Glutamatergic neuron (in vitro differentiated cells): ENCODE results near the gene ADCY5. TPM values are rescaled to one million over a fixed set of nuclear protein-coding genes. Genes with fewer than 3 reads are reported as not detected.

ENCODE experiments used
- DNase-seq: peaks from one replicate; pipeline ENCODE4 v3.0.0; 2022
- H3K27ac Mint-ChIP-seq: one replicate; pipeline ENCODE4 v1.8.0; 2020; ENCODE audit warnings: mild to moderate bottlenecking, mixed read lengths, inconsistent platforms; ENCODE audit not compliant: unreplicated experiment
- H3K27me3 Mint-ChIP-seq: one replicate; pipeline ENCODE4 v1.8.0; 2020; ENCODE audit warnings: mild to moderate bottlenecking, moderate library complexity, mixed read lengths, inconsistent platforms; ENCODE audit not compliant: unreplicated experiment
- H3K36me3 Mint-ChIP-seq: one replicate; pipeline ENCODE4 v1.8.0; 2020; ENCODE audit warnings: mild to moderate bottlenecking, mixed read lengths, inconsistent platforms; ENCODE audit not compliant: unreplicated experiment
- H3K4me1 Mint-ChIP-seq: one replicate; pipeline ENCODE4 v1.8.0; 2020; ENCODE audit warnings: mild to moderate bottlenecking, low read depth, mixed read lengths, inconsistent platforms; ENCODE audit not compliant: unreplicated experiment
- H3K4me3 Mint-ChIP-seq: one replicate; pipeline ENCODE4 v1.8.0; 2020; ENCODE audit warnings: mild to moderate bottlenecking, mixed read lengths, inconsistent platforms; ENCODE audit not compliant: unreplicated experiment
- H3K9me3 Mint-ChIP-seq: one replicate; pipeline ENCODE4 v1.8.0; 2020; ENCODE audit warnings: mild to moderate bottlenecking, moderate library complexity, mixed read lengths, inconsistent platforms; ENCODE audit not compliant: unreplicated experiment
- total RNA-seq: library from RNA; stranded (reverse); fragmentation: NEBNext Ultra II Directional; extraction: Animal tissue kit (Norgen Biotek cat#: 25700); gene quantifications from one replicate; pipeline ENCODE4 v1.2.1, GENCODE V29; 2021; ENCODE audit not compliant: unreplicated experiment
- TF ChIP-seq, protein P1 (sequence below): fragments of 200-600 bp; sonication (generic); IDR thresholded peaks from one replicate; pipeline ENCODE4 v1.5.0; 2021; ENCODE audit not compliant: partially characterized antibody, unreplicated experiment

Gene ADCY5
- total RNA-seq, 1 donor from 2014 or later, result 2.1 TPM

DNA sequence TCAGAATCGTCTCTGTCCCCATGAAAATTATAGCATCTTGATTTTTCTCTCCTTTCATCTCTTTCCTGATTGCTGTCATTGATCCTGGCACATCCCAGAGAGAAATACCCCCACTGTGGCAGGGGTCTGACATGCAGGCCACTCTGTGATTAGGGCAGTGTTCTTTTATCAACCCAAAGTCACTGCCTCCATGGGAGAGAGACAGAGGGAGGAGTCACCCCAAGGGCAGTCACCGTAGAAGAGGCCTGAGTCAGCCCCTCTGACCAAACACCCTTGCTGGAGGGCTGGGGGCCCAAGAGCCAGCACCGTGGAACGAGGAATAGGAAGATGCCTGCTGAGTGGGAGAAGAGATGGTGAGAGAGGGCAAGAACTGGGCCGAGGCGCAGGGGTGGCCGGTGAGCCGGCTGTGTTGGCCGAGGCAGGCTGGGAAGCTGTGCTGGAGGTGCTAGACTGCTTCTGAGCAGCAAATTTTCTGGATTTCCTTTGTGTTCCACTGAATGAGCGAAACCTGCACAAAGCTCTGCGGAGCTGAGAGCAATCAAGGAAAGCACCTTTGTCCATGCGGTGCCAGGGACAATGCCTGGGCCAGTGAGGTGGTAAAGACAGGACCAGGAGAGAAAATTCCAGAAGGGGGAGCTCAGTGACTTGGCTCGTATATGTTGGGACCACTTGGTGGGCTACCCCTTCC is 103.8 kb downstream of the ADCY5 start:
- TF ChIP-seq, protein P1, sequence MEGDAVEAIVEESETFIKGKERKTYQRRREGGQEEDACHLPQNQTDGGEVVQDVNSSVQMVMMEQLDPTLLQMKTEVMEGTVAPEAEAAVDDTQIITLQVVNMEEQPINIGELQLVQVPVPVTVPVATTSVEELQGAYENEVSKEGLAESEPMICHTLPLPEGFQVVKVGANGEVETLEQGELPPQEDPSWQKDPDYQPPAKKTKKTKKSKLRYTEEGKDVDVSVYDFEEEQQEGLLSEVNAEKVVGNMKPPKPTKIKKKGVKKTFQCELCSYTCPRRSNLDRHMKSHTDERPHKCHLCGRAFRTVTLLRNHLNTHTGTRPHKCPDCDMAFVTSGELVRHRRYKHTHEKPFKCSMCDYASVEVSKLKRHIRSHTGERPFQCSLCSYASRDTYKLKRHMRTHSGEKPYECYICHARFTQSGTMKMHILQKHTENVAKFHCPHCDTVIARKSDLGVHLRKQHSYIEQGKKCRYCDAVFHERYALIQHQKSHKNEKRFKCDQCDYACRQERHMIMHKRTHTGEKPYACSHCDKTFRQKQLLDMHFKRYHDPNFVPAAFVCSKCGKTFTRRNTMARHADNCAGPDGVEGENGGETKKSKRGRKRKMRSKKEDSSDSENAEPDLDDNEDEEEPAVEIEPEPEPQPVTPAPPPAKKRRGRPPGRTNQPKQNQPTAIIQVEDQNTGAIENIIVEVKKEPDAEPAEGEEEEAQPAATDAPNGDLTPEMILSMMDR, result no peak
- Mint-ChIP-seq H3K9me3 (peaks cover 10% of the 10 kb centered on the region), H3K27me3 (peaks cover 19% of the 10 kb centered on the region), H3K27ac (peak overlapping the region; percentile 76), H3K4me1 (peaks cover 24% of the 10 kb centered on the region), H3K36me3 (no peaks in the 10 kb centered on the region), H3K4me3 (no peak overlapping the region)
- DNase-seq, result no peak

DNA sequence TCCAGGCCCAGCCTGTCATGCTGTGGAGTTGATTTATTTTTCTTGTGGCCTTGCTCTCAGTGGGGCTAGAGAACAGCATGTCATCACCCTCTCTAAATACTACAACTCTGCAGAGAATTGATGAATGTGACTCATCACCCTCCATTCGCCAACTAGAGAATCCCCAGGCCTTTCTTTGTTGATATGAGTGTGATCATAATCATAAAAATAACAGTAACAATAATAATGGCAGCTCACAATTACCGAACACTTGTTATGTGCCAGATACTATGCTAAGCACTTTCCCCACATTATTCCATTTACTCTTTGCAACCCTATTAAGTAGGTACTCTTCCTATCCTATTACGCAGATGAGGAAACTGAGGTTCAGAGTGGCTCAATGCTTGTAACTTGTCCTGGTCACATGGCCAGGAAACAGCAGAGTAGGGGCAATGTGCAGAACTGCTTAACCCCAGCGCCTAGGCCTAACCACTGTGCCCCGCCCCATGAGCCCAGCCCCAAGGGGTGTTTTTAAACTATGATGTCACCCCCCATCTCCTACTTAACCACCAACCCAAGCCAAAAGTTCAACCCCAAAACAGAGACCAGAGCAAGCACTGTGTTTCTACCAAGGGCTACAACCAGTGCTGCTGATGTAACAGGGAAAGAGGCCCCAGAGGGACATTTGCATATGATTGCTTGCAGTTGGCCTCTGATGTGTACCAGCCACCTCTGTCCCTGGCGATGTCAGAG is 104.5 kb downstream of the ADCY5 start:
- DNase-seq, result no peak
- TF ChIP-seq, protein P1, result no peak
- no peak overlapping the region for H3K27ac Mint-ChIP-seq

DNA sequence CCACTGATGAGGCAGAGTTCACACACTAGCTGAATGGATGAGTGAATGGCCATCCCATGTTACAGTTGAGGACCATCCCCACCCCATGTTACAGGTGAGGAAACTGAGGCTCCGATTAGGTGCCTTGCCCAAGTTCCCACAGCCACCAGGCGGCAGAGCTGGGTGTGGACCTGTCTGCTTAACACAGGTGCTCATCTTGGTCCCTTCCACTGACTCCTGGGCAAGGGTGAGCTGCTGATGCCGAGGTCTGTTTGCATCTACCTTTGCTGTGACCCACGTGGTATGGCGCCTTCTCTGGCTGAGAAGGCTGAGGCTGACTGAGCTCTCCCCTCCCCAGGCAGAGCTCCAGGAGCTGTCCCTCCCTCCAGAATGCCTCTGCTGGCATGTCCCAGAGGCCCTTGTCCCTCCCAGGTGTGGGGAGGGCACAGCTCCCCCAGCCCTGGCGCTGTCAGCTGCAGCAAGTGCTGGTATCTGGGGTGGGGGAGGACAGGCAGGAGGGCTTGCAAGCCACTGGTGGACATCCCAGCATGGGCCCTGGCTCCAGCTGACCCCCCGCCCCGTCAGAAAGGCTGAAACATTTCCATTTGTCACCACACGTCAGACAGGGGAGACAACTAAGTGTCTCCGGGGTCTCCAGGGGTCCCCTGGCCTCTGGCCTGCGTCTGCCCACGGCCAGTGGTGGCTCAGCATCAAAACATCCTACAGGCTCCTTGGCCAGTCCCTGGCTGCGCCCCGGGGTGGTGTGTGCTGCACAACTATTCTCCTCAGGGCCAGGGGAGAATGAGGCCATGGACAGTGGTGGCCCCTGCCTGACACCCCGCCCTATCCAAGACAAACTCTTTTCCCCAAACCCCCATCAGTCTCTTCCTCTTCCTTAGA is 105.4 kb downstream of the ADCY5 start:
- Mint-ChIP-seq H3K4me3 (no peak overlapping the region), H3K27ac (no peak overlapping the region), H3K36me3 (no peaks in the 10 kb centered on the region), H3K4me1 (peaks cover 23% of the 10 kb centered on the region), H3K27me3 (peaks cover 9% of the 10 kb centered on the region), H3K9me3 (peaks cover 3% of the 10 kb centered on the region)
- TF ChIP-seq, protein P1, result no peak
- no peak for DNase-seq

More for the DNA sequence above, 104.5 kb downstream of the ADCY5 start:
- peaks cover 8% of the 10 kb centered on the region for H3K9me3 Mint-ChIP-seq
- H3K36me3 Mint-ChIP-seq, result no peaks in the 10 kb centered on the region
- H3K4me1 Mint-ChIP-seq, result peaks cover 23% of the 10 kb centered on the region
- H3K4me3 Mint-ChIP-seq, result no peak overlapping the region
- peaks cover 12% of the 10 kb centered on the region for H3K27me3 Mint-ChIP-seq

DNA sequence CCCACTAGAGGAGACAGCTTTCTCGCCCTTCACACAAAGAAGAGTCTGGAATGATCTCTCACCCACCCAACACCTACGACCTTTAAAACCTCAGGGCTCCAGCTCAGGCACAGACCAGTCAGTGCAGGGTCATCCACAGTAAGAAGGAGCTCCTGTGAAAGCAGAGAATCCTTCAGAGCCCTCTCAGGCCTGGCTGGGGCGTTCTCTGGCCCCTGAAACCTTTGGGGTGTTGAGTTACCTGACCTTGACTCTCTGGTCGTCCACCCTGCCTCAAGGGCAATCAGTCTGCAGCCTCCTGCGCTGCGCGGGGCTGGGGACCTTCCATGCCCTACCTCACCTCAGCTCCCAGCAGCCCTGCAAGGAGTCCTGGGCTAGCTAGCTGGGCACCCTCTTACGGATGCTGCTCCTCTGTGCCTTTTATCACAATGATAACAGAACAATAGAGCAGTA is 106.2 kb downstream of the ADCY5 start:
- Mint-ChIP-seq H3K4me3 (no peak overlapping the region), H3K36me3 (peaks cover under 1% of the 10 kb centered on the region), H3K27me3 (peaks cover 9% of the 10 kb centered on the region), H3K4me1 (peaks cover 20% of the 10 kb centered on the region), H3K27ac (no peak overlapping the region), H3K9me3 (peaks cover 3% of the 10 kb centered on the region)
- DNase-seq, result no peak
- TF ChIP-seq, protein P1, result no peak
